Neural cell (in vitro differentiated cells): Measurements from ENCODE around the gene EDNRB. TPM values are rescaled to one million over a fixed set of nuclear protein-coding genes. Genes with fewer than 3 reads are reported as not detected.

Experiments
- H2AFZ ChIP-seq: fragments of 200-600, 300-800 bp; sonication (generic), shearing (Covaris generic); 2 replicates; pipeline ENCODE4 v1.6.0; 2014; ENCODE audit warnings: low read depth, mild to moderate bottlenecking, antibody characterized with exemption, low read length, moderate library complexity
- H3F3A ChIP-seq: fragments of 200-600 bp; shearing (Covaris generic); 2 replicates; pipeline ENCODE4 v1.6.1; 2016; ENCODE audit warnings: mild to moderate bottlenecking, moderate library complexity, mixed read lengths, antibody characterized with exemption, low read length; ENCODE audit not compliant: insufficient read depth, poor library complexity, severe bottlenecking
- H3K27ac ChIP-seq: fragments of 200-600, 300-800 bp; sonication (generic), shearing (Covaris generic); 2 replicates; pipeline ENCODE4 v1.5.1; 2014; ENCODE audit warnings: mild to moderate bottlenecking, low read length, moderate library complexity
- H3K27me3 ChIP-seq: fragments of 300-800, 200-600 bp; sonication (generic), shearing (Covaris generic); 2 replicates; pipeline ENCODE4 v1.6.0; 2014; ENCODE audit warnings: mild to moderate bottlenecking, low read depth, low read length, moderate library complexity; ENCODE audit not compliant: insufficient read depth
- H3K36me3 ChIP-seq: fragments of 300-800, 200-600 bp; sonication (generic), shearing (Covaris generic); 2 replicates; pipeline ENCODE4 v1.5.1; 2014; ENCODE audit warnings: mild to moderate bottlenecking, antibody characterized with exemption, low read length, moderate library complexity; ENCODE audit not compliant: insufficient read depth
- H3K4me2 ChIP-seq: fragments of 300-800, 200-600 bp; sonication (generic), shearing (Covaris generic); 2 replicates; pipeline ENCODE4 v1.6.0; 2014; ENCODE audit warnings: mild to moderate bottlenecking, low read length
- H3K4me3 ChIP-seq: fragments of 300-800, 200-600 bp; sonication (generic), shearing (Covaris generic); 2 replicates; pipeline ENCODE4 v1.5.1; 2014; ENCODE audit warnings: mild to moderate bottlenecking, low read length, moderate library complexity
- H3K79me2 ChIP-seq: fragments of 200-600 bp; shearing (Covaris generic); replicated peaks from 2 replicates; pipeline ENCODE4 v1.6.0; 2014; ENCODE audit warnings: mild to moderate bottlenecking, low read length, moderate library complexity; ENCODE audit not compliant: insufficient read depth
- H3K9ac ChIP-seq: fragments of 300-800, 200-600 bp; sonication (generic), shearing (Covaris generic); 2 replicates; pipeline ENCODE4 v1.6.1; 2016; ENCODE audit warnings: mild to moderate bottlenecking, low read length, mixed read lengths
- H3K9me2 ChIP-seq: fragments of 200-600 bp; shearing (Covaris generic); 2 replicates; pipeline ENCODE4 v1.6.1; 2016; ENCODE audit warnings: mild to moderate bottlenecking, low read length, mixed read lengths; ENCODE audit not compliant: insufficient read depth
- H3K9me3 ChIP-seq: fragments of 200-600, 300-800 bp; sonication (generic), shearing (Covaris generic); 2 replicates; pipeline ENCODE4 v1.6.1; 2016; ENCODE audit warnings: mild to moderate bottlenecking, mixed run types, low read length, moderate library complexity, mixed read lengths
- H4K20me1 ChIP-seq: fragments of 200-600 bp; shearing (Covaris generic); 2 replicates; pipeline ENCODE4 v1.6.1; 2016; ENCODE audit warnings: mild to moderate bottlenecking, mixed run types; ENCODE audit not compliant: insufficient read depth
- CTCF ChIP-seq: fragments of 450-650 bp; IDR thresholded peaks from 2 replicates; pipeline ENCODE4 v1.5.1; 2014; ENCODE audit warnings: antibody characterized with exemption, mild to moderate bottlenecking, moderate library complexity; ENCODE audit not compliant: poor library complexity, severe bottlenecking
- EZH2 ChIP-seq: fragments of 200-600, 300-800 bp; shearing (Covaris generic), sonication (generic); IDR thresholded peaks from 2 replicates; pipeline ENCODE4 v1.6.1; 2014; ENCODE audit warnings: antibody characterized with exemption, low read length, borderline replicate concordance, mild to moderate bottlenecking; ENCODE audit not compliant: insufficient read depth, poor library complexity, severe bottlenecking
- MXI1 ChIP-seq: fragments of 450-650 bp; conservative IDR thresholded peaks from 2 replicates; pipeline ENCODE4 v1.6.1; 2014; ENCODE audit warnings: antibody characterized with exemption, mild to moderate bottlenecking; ENCODE audit not compliant: poor library complexity, severe bottlenecking
- POLR2AphosphoS5 ChIP-seq: IDR thresholded peaks from 2 replicates; pipeline ENCODE4 v1.6.1; 2012
- RAD21 ChIP-seq: fragments of 450-650 bp; conservative IDR thresholded peaks from 2 replicates; pipeline ENCODE4 v1.6.1; 2014; ENCODE audit warnings: antibody characterized with exemption, mild to moderate bottlenecking, moderate library complexity
- REST ChIP-seq: IDR thresholded peaks from 2 replicates; pipeline ENCODE4 v1.6.1; 2012; ENCODE audit warnings: borderline replicate concordance
- SMC3 ChIP-seq: fragments of 450-650 bp; conservative IDR thresholded peaks from 2 replicates; pipeline ENCODE4 v1.6.1; 2014; ENCODE audit warnings: antibody characterized with exemption, mild to moderate bottlenecking, moderate library complexity; ENCODE audit not compliant: poor library complexity
- TAF1 ChIP-seq: IDR thresholded peaks from 2 replicates; pipeline ENCODE4 v1.6.1; 2012; ENCODE audit warnings: low read depth
- polyA plus RNA-seq: library from polyadenylated mRNA; depleted of rRNA; stranded (reverse); fragments of >200 nt; gene quantifications from 2 replicates; pipeline ENCODE4 v1.2.3, GENCODE V29; 2014

Gene EDNRB
- polyA plus RNA-seq, 1 donor from 2014 or later, result 0.20 TPM

DNA sequence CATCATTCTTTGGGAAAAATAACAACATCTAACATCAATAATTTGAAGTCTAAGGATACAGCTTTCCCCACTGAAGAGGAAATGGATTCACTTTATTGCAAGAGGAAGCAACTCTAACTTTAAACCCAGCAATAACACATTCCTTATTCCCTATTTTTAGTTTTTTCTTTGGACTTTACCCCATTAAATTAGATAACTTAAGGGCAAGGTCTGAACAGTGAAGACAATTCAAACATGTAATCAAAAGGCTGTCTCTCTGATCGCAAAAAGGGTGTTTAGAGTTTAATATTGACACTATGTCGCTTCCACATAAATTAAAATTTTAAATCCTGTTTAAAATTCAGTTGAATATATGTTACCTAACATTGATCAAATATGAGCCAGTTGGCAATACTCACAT, 10.1 kb downstream of the EDNRB start:
- Histone ChIP-seq H3K27me3 (no peaks in the 10 kb centered on the region), H3K4me2 (no peak overlapping the region), H3K9me3 (no peaks in the 10 kb centered on the region), H2AFZ (no peak overlapping the region), H3K36me3 (no peaks in the 10 kb centered on the region), H3K9me2 (no peaks in the 10 kb centered on the region), H4K20me1 (no peaks in the 10 kb centered on the region), H3K79me2 (no peaks in the 10 kb centered on the region), H3K27ac (no peak overlapping the region), H3K9ac (no peak overlapping the region), H3K4me3 (no peak overlapping the region), H3F3A (no peaks in the 10 kb centered on the region)
- TF ChIP-seq REST (no peak), RAD21 (no peak), POLR2AphosphoS5 (no peak), EZH2 (no peak), SMC3 (no peak), TAF1 (no peak), MXI1 (no peak)

DNA sequence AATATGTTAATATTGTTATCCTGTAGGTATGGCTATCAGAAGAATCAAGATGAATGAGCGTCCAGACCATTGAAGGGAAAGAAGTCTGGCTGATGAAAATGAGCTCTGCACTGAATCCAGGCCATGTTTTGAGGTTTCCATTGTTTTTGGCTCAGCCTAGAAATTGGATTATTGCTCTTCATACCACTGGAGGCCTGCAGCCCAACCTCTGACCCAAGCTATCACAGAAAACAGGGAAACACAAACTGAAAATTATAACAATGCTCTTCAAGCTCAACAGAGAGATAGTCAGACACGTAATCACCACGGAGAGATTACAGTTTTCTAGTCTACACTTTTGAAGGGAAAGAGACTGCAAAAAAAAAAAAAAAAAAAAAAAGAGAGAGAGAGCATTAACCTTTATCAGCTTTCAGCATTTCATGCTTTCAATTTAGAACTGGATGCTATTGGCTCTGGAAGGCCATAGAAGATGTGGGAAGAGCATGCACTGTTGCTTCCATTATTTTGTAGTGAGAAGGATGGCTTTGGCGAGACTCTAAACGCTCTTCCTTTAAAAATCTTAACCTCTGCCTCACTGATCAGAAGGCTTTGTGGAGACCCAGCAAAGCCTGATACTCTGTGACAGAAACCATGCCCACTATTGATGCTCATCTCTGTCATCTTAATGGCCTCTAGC, 10.8 kb downstream of the EDNRB start:
- Histone ChIP-seq H3K4me3 (no peak overlapping the region), H3K27me3 (no peaks in the 10 kb centered on the region), H3K79me2 (no peaks in the 10 kb centered on the region), H3K9me3 (no peaks in the 10 kb centered on the region), H3K36me3 (no peaks in the 10 kb centered on the region), H2AFZ (no peak overlapping the region), H4K20me1 (no peaks in the 10 kb centered on the region), H3K27ac (no peak overlapping the region), H3K9ac (no peak overlapping the region), H3K4me2 (no peak overlapping the region), H3K9me2 (no peaks in the 10 kb centered on the region), H3F3A (no peaks in the 10 kb centered on the region)
- no peak for TF ChIP-seq REST
- no peak for TF ChIP-seq CTCF
- TF ChIP-seq POLR2AphosphoS5, result no peak
- TF ChIP-seq MXI1, result no peak
